ENCODE measurements around the gene RNF167.

RNF167 gene

GRCh38 chr17:4971826-4972225 is 31.8 kb downstream of the RNF167 start:
- H3K9ac ChIP-seq (ENCODE audit: low read depth, low read length, poor library complexity, severe bottlenecking): no peak overlapping the region
- TF ChIP-seq EZH2phosphoT487 (IDR thresholded peaks at IDR 0.05; ENCODE audit: borderline replicate concordance) (no peak), CTCF (conservative IDR thresholded peaks at IDR 0.05; ENCODE audit: low read length) (no peak)
- H3K27me3 ChIP-seq (ENCODE audit: insufficient read depth, low read length, poor library complexity, severe bottlenecking): no peaks in the 10 kb centered on the region
- H2AFZ ChIP-seq (ENCODE audit: low read length): no peak overlapping the region
- peaks cover 19% of the 10 kb centered on the region for H3K79me2 ChIP-seq (ENCODE audit: insufficient read depth, low read length)
- 0 out of 2 replicates have a peak, but pooled peaks cover under 1% of the 10 kb centered on the region for H3K36me3 ChIP-seq (ENCODE audit: insufficient read depth, low read length)
- no peaks in the 10 kb centered on the region for H3K9me3 ChIP-seq (ENCODE audit: insufficient read depth, low read depth, low read length)
- H4K20me1 ChIP-seq (ENCODE audit: insufficient read depth, low read length, poor library complexity, severe bottlenecking): no peaks in the 10 kb centered on the region
- H3K4me3 ChIP-seq (ENCODE audit: low read length, poor library complexity, severe bottlenecking): no peak overlapping the region
- no peak overlapping the region for H3K4me2 ChIP-seq (ENCODE audit: low read depth, low read length, poor library complexity, severe bottlenecking)
- no peaks in the 10 kb centered on the region for H3K9me2 ChIP-seq (replicated peaks; ENCODE audit: low read depth, low read length)
- peaks cover 21% of the 10 kb centered on the region for H3K4me1 ChIP-seq (ENCODE audit: insufficient read depth, low read length, poor library complexity, severe bottlenecking)
- no peaks in the 10 kb centered on the region for H3F3A ChIP-seq (ENCODE audit: low read depth)

- H3K4me2 ChIP-seq (ENCODE audit: low read depth, low read length, poor library complexity, severe bottlenecking): no peak overlapping the region
- no peak overlapping the region for H3K4me3 ChIP-seq (ENCODE audit: low read length, poor library complexity, severe bottlenecking)
- no peaks in the 10 kb centered on the region for H3K9me2 ChIP-seq (replicated peaks; ENCODE audit: low read depth, low read length)
- H3K36me3 ChIP-seq (ENCODE audit: insufficient read depth, low read length): peaks cover 3% of the 10 kb centered on the region; the same call in 1 of the 2 replicates
- no peak overlapping the region for H3K9ac ChIP-seq (ENCODE audit: low read depth, low read length, poor library complexity, severe bottlenecking)
- no peak overlapping the region for H2AFZ ChIP-seq (ENCODE audit: low read length)
- H3K79me2 ChIP-seq (ENCODE audit: insufficient read depth, low read length): peaks cover 18% of the 10 kb centered on the region
- H4K20me1 ChIP-seq (ENCODE audit: insufficient read depth, low read length, poor library complexity, severe bottlenecking): no peaks in the 10 kb centered on the region
- H3K4me1 ChIP-seq (ENCODE audit: insufficient read depth, low read length, poor library complexity, severe bottlenecking): peaks cover 21% of the 10 kb centered on the region
- H3F3A ChIP-seq (ENCODE audit: low read depth): no peaks in the 10 kb centered on the region
- TF ChIP-seq EZH2phosphoT487 (IDR thresholded peaks at IDR 0.05; ENCODE audit: borderline replicate concordance) (no peak), CTCF (conservative IDR thresholded peaks at IDR 0.05; ENCODE audit: low read length) (no peak)
- no peaks in the 10 kb centered on the region for H3K9me3 ChIP-seq (ENCODE audit: insufficient read depth, low read depth, low read length)
- no peaks in the 10 kb centered on the region for H3K27me3 ChIP-seq (ENCODE audit: insufficient read depth, low read length, poor library complexity, severe bottlenecking)
Measured at GRCh38 chr17:4972322-4972721, 32.3 kb downstream of the RNF167 start.

- H3K4me1 ChIP-seq (ENCODE audit: insufficient read depth, low read length, poor library complexity, severe bottlenecking): peaks cover 21% of the 10 kb centered on the region
- H2AFZ ChIP-seq (ENCODE audit: low read length): no peak overlapping the region
- no peaks in the 10 kb centered on the region for H3K9me3 ChIP-seq (ENCODE audit: insufficient read depth, low read depth, low read length)
- H3K4me2 ChIP-seq (ENCODE audit: low read depth, low read length, poor library complexity, severe bottlenecking): no peak overlapping the region
- no peaks in the 10 kb centered on the region for H3F3A ChIP-seq (ENCODE audit: low read depth)
- H3K9me2 ChIP-seq (replicated peaks; ENCODE audit: low read depth, low read length): no peaks in the 10 kb centered on the region
- H3K79me2 ChIP-seq (ENCODE audit: insufficient read depth, low read length): peaks cover 18% of the 10 kb centered on the region
- no peak overlapping the region for H3K9ac ChIP-seq (ENCODE audit: low read depth, low read length, poor library complexity, severe bottlenecking)
- H4K20me1 ChIP-seq (ENCODE audit: insufficient read depth, low read length, poor library complexity, severe bottlenecking): no peaks in the 10 kb centered on the region
- TF ChIP-seq CTCF (conservative IDR thresholded peaks at IDR 0.05; ENCODE audit: low read length) (no peak), EZH2phosphoT487 (IDR thresholded peaks at IDR 0.05; ENCODE audit: borderline replicate concordance) (no peak)
- peaks cover 3% of the 10 kb centered on the region; the same call in 1 of the 2 replicates for H3K36me3 ChIP-seq (ENCODE audit: insufficient read depth, low read length)
- no peak overlapping the region for H3K4me3 ChIP-seq (ENCODE audit: low read length, poor library complexity, severe bottlenecking)
- no peaks in the 10 kb centered on the region for H3K27me3 ChIP-seq (ENCODE audit: insufficient read depth, low read length, poor library complexity, severe bottlenecking)
Measured at GRCh38 chr17:4972752-4973151, 32.7 kb downstream of the RNF167 start.

Data from Loucy (cell line).